Measurements from ENCODE around the gene ZNF418. TPM values are rescaled to one million over a fixed set of nuclear protein-coding genes. Genes with fewer than 3 reads are reported as not detected.
"Not testable (repeated sequence)": the region's sequence is repeated elsewhere in the genome, so short reads cannot be mapped to it uniquely, and the experiment has no call there.

Gene ZNF418
- total and polyA plus RNA-seq, 2 donors from 2014 or later: 8.2 to 17.6 TPM

GRCh38 chr19:57905258-57905657 lies 29.9 kb downstream of the ZNF418 start:
- Histone ChIP-seq H3K27ac (ENCODE audit: low read depth in 2 of 2, low read length in 2 of 2) (no peak overlapping the region), H3K4me1 (ENCODE audit: control insufficient read depth in 2 of 3, insufficient read depth in 2 of 3, low read depth in 1 of 3, low read length in 3 of 3) (peaks cover 0 to 3% (median 0%) of the 10 kb centered on the region in 3 donors), H3K9ac (ENCODE audit: low read length in 3 of 3) (no peak overlapping the region), H3K27me3 (ENCODE audit: control insufficient read depth, insufficient read depth, low read length) (no peaks in the 10 kb centered on the region), H3K4me3 (ENCODE audit: low read length in 3 of 3) (no peak overlapping the region), H3K36me3 (ENCODE audit: control insufficient read depth in 2 of 3, insufficient read depth in 3 of 3, low read length in 3 of 3) (peaks cover 2 to 8% (median 5%) of the 10 kb centered on the region in 3 donors), H3K9me3 (ENCODE audit: control insufficient read depth in 2 of 3, insufficient read depth in 1 of 3, low read length in 3 of 3) (no peaks in the 10 kb centered on the region)
- FAIRE-seq (no peak), DNase-seq (no peak)
- intact Hi-C loops (cut with DNase I): no loop called here
- no peak for TF ChIP-seq CTCF (IDR thresholded peaks at IDR 0.05; ENCODE audit: borderline replicate concordance, extremely low read depth, insufficient read depth)

- intact Hi-C loops (cut with DNase I): no loop called here
Measured at GRCh38 chr19:57903618-57904184, 31.5 kb downstream of the ZNF418 start.

GRCh38 chr19:57900311-57900710 lies 34.9 kb downstream of the ZNF418 start:
- TF ChIP-seq CTCF (IDR thresholded peaks at IDR 0.05; ENCODE audit: borderline replicate concordance, extremely low read depth, insufficient read depth): no peak
- Histone ChIP-seq H3K9ac (ENCODE audit: low read length in 3 of 3) (no peak overlapping the region), H3K36me3 (ENCODE audit: control insufficient read depth in 2 of 3, insufficient read depth in 3 of 3, low read length in 3 of 3) (no peaks in the 10 kb centered on the region), H3K27ac (ENCODE audit: low read depth in 2 of 2, low read length in 2 of 2) (no peak overlapping the region), H3K27me3 (ENCODE audit: control insufficient read depth, insufficient read depth, low read length) (no peaks in the 10 kb centered on the region), H3K9me3 (ENCODE audit: control insufficient read depth in 2 of 3, insufficient read depth in 1 of 3, low read length in 3 of 3) (no peaks in the 10 kb centered on the region), H3K4me3 (ENCODE audit: low read length in 3 of 3) (no peak overlapping the region), H3K4me1 (ENCODE audit: control insufficient read depth in 2 of 3, insufficient read depth in 2 of 3, low read depth in 1 of 3, low read length in 3 of 3) (peaks cover 0 to 3% (median 0%) of the 10 kb centered on the region in 3 donors)
- intact Hi-C loops (cut with DNase I): no loop called here
- FAIRE-seq: no peak
- DNase-seq: peak in 1 of 5 donors; percentile 25

More at GRCh38 chr19:57903618-57904184, 31.5 kb downstream of the ZNF418 start:
- H3K27me3 ChIP-seq (ENCODE audit: control insufficient read depth, insufficient read depth, low read length): no peaks in the 10 kb centered on the region
- H3K9me3 ChIP-seq (ENCODE audit: control insufficient read depth in 2 of 3, insufficient read depth in 1 of 3, low read length in 3 of 3): no peaks in the 10 kb centered on the region
- peak overlapping the region in 2 of 3 donors; percentile 10 to 33 for H3K4me3 ChIP-seq (ENCODE audit: low read length in 3 of 3)
- no peak for TF ChIP-seq CTCF (IDR thresholded peaks at IDR 0.05; ENCODE audit: borderline replicate concordance, extremely low read depth, insufficient read depth)
- peak overlapping the region in 1 of 3 donors; percentile 22 for H3K9ac ChIP-seq (ENCODE audit: low read length in 3 of 3)
- peaks cover 2 to 8% (median 3%) of the 10 kb centered on the region in 3 donors for H3K36me3 ChIP-seq (ENCODE audit: control insufficient read depth in 2 of 3, insufficient read depth in 3 of 3, low read length in 3 of 3)
- DNase-seq (no peak), FAIRE-seq (no peak)
- peak overlapping the region in 1 of 2 donors; percentile 16 for H3K27ac ChIP-seq (ENCODE audit: low read depth in 2 of 2, low read length in 2 of 2)
- peaks cover 0 to 3% (median 0%) of the 10 kb centered on the region in 3 donors for H3K4me1 ChIP-seq (ENCODE audit: control insufficient read depth in 2 of 3, insufficient read depth in 2 of 3, low read depth in 1 of 3, low read length in 3 of 3)

DNA sequence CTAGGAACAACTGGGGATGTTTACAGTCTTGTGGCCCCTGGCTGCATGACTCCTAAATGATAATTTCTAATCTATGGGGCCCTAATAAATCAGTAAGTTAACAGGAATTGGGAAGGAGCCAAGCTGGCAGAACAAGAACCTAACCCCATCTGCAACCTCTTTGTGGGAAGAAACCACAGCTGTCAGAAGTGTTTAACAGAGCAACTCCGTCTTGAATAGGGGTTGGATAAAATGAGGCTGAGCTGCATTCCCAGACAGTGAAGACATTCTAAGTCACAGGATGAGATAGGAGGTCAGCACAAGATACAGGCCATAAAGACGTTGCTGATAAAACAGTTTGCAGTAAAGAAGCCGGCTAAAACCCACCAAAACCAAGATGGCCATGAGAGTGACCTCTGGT lies 44.5 kb downstream of the ZNF418 start:
- DNase-seq; H3K36me3 ChIP-seq (ENCODE audit: control insufficient read depth in 2 of 3, insufficient read depth in 3 of 3, low read length in 3 of 3); H3K4me1 ChIP-seq (ENCODE audit: control insufficient read depth in 2 of 3, insufficient read depth in 2 of 3, low read depth in 1 of 3, low read length in 3 of 3); FAIRE-seq; H3K4me3 ChIP-seq (ENCODE audit: low read length in 3 of 3); H3K27me3 ChIP-seq (ENCODE audit: control insufficient read depth, insufficient read depth, low read length); H3K9me3 ChIP-seq (ENCODE audit: control insufficient read depth in 2 of 3, insufficient read depth in 1 of 3, low read length in 3 of 3); H3K27ac ChIP-seq (ENCODE audit: low read depth in 2 of 2, low read length in 2 of 2); H3K9ac ChIP-seq (ENCODE audit: low read length in 3 of 3); intact Hi-C loops (cut with DNase I): not testable (repeated sequence)
